Stimulated activated CD4-positive, alpha-beta T cell treated with anti-CD3 and anti-CD28 coated beads, TNF-alpha, amount 100 ng/mL, for 4 hours (primary cell): ENCODE results near the gene BHLHE23.

Source experiments
- DNase-seq, 3 experiments: peaks; one replicate each; pipeline ENCODE4 v3.0.0-alpha.2; 2020; ENCODE audit warnings: low read depth in 3 of 3

Gene BHLHE23

GRCh38 chr20:63006540-63007359 is at the start of gene BHLHE23:
Gene BHLHE23, minus strand, starts transcription at chr20:63006964. Its CDS starts 190 bp downstream, at chr20:63006774.
- peak in 1 of 3 experiments; percentile 27 for DNase-seq

- no peak for DNase-seq
Measured at GRCh38 chr20:63055575-63056235, 48.9 kb upstream of the BHLHE23 start.

GRCh38 chr20:63054681-63055240 is 48.0 kb upstream of the BHLHE23 start:
- no peak for DNase-seq

GRCh38 chr20:63054103-63054474 is 47.3 kb upstream of the BHLHE23 start:
- DNase-seq, result no peak

- DNase-seq, result no peak
Measured at GRCh38 chr20:63053432-63054102, 46.8 kb upstream of the BHLHE23 start.

GRCh38 chr20:63052571-63053431 is 46.0 kb upstream of the BHLHE23 start:
- no peak for DNase-seq

GRCh38 chr20:63051911-63052310 is 45.1 kb upstream of the BHLHE23 start:
- no peak for DNase-seq

GRCh38 chr20:63051186-63051860 is 44.6 kb upstream of the BHLHE23 start:
- DNase-seq, result no peak

GRCh38 chr20:63050406-63050805 is 43.6 kb upstream of the BHLHE23 start:
- no peak for DNase-seq

GRCh38 chr20:63049561-63050221 is 42.9 kb upstream of the BHLHE23 start:
- no peak for DNase-seq

- DNase-seq, result no peak
Measured at GRCh38 chr20:63049191-63049518, 42.4 kb upstream of the BHLHE23 start.

GRCh38 chr20:63048516-63049190 is 41.9 kb upstream of the BHLHE23 start:
- DNase-seq, result no peak

- DNase-seq, result no peak
Measured at GRCh38 chr20:63047946-63048345, 41.2 kb upstream of the BHLHE23 start.

- no peak for DNase-seq
Measured at GRCh38 chr20:63047267-63047666, 40.5 kb upstream of the BHLHE23 start.

GRCh38 chr20:63046841-63047240 is 40.1 kb upstream of the BHLHE23 start:
- DNase-seq, result no peak

GRCh38 chr20:63045991-63046390 is 39.2 kb upstream of the BHLHE23 start:
- DNase-seq, result no peak

- DNase-seq, result no peak
Measured at GRCh38 chr20:63045401-63045800, 38.6 kb upstream of the BHLHE23 start.

- no peak for DNase-seq
Measured at GRCh38 chr20:63044605-63045004, 37.8 kb upstream of the BHLHE23 start.

- DNase-seq, result no peak
Measured at GRCh38 chr20:63044204-63044600, 37.4 kb upstream of the BHLHE23 start.
